CMK (cell line): ENCODE measurements around the gene MPRIP.
"Not testable (repeated sequence)": the region's sequence is repeated elsewhere in the genome, so short reads cannot be mapped to it uniquely, and the experiment has no call there.

ENCODE experiments used
- DNase-seq: peaks from one replicate; pipeline ENCODE4 v3.0.0-alpha.2; 2010; ENCODE audit warnings: low read depth

MPRIP gene

DNA sequence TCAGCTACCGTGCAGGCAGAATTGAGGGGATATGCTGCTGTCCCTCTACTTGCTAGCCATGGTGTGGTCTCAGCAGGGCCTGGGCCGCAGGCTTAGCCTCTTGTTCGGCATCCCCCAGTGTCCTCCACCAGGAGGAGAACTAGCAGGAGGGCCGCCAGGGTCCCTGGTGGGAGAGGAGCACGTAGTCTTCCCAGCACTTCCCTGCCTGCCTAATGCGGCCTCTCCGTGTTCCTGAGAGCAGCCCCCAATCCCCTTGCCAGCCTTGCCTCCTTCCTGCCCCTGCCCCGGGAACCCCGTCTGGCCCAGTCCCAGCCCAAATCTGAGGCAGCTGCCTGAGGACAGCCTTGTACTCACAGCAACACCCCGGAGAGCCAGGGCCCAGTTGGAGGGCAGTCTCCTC lies 125.7 kb downstream of the MPRIP start:
- no peak for DNase-seq

DNA sequence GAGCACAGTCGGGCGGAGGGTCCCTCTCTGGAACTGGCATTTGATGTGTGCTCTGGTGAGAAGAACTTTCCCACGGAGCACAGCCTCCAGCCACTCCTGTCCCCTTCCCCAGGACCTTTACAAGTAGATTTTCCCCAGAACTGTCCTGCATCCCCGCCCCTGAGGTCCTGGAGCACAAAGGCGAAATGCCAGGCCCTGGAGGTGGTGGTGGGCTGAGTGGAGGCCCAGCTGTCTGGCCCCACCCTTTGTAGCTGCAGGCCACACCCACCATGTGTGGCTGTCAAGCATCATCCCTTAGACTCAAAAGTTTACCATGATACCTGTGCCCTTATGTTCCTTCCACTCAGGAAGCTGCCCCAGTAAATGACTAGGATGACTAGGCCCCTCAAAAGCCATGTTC lies 126.1 kb downstream of the MPRIP start:
- DNase-seq = no peak

DNA sequence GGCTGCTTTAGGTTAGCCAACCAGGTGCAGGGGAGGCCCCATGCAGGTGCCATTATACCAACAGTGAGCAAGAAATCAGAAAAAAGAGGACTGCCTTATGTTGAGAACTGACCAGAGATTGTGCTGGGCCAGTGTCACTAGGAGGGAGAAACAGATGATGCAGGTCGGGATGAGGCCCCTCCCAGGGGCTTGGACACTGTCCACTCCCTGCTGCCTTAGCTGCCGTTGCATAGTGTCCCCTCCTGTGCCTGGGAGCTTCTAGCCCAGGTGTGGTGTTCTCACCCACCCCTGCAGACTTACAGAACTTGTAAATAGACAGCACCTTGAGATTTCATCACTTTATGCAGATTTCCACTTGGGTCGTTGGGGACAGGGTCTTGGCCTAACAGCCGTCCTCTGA lies 127.1 kb downstream of the MPRIP start:
- no peak for DNase-seq

DNA sequence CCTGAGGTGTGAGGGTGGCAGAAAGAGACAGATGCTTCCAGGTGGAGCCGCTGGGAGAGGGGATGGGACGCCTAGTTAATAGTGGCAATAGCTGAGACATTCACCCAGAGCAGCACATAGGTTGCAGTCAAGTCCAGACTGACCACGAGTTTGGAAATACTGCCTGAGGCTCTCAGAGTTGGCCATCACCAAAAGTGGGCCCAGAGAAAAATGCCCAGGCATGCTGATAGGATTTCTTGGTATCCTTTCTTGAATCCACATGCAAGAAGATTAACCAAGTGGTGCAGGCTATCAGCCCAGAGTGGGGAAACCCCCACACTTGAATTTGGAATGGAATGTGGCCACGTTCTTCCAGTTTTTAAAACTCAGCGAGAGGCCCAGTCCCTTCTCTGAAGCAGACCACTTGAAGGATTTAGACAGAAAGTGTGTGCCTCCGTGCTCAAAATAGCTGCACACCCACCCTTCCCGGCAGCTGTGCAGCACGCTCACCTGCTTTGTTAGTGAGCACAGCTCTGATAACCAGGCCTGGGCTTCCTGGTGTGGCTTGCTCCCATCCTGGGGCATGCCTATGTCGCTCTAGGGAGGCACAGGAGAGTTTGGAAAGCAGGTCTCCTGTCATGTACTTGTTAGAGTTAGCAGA lies 128.2 kb downstream of the MPRIP start:
- DNase-seq = no peak

DNA sequence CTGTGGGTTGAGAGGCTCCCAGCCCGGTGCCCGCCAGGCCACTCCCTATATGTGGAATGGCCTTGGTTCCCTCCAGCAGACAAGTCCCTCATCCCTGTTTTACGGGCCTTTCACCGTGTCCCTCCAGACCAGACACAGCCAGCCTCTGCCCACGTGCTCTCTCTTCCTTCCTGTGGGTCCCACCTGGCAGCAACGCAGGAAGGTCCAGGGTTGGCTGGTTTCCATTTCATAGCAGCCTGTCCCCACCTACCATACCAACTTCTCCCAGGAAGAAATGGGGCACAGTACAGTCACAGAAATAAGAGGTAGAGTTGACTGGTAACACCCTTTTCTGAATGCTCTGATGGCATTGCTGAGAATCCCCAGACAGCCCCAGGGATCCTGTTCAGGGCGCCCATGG lies 128.9 kb downstream of the MPRIP start:
- DNase-seq = no peak

DNA sequence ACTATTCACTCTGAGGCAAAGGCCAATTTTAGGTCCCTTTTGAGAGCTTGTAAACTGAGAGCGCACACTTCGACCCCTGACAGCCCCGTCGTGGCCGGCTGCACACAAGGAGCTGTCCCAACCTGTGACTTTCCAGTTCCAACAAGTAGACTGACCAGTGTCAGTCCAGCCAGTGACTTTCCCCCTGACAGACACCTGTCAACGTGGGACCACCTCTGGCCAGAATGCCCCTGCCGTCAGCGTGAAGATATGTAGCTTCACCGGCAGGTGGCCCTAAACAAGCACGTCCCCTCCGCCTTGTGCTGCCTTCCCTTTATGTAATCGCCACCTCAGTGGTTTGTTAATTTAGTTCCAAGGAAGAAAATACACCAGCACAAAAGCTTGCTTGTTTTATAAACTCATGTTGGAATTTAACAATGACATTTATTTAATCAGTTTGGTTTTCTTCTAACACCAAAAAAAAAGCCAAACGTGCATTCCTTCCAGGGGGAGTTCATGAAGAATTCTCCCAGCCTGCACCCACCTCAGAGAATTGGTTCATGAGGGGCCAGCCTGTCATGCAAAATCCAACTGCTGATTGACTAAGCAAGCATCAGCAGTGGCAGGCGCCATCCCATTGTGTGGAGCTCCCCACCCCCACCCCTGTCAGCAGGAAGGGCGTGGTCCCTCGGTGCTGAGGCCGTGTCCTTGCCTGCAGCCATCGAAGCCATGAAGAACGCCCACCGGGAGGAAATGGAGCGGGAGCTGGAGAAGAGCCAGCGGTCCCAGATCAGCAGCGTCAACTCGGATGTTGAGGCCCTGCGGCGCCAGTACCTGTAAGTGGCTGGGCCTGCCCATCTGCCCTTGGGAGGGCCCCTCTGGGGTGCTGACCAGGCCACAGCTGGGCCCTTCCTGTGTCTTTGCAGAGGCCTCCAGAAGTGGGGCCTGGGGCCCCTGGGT lies 130.0 kb downstream of the MPRIP start:
- DNase-seq = peak; percentile 26

DNA sequence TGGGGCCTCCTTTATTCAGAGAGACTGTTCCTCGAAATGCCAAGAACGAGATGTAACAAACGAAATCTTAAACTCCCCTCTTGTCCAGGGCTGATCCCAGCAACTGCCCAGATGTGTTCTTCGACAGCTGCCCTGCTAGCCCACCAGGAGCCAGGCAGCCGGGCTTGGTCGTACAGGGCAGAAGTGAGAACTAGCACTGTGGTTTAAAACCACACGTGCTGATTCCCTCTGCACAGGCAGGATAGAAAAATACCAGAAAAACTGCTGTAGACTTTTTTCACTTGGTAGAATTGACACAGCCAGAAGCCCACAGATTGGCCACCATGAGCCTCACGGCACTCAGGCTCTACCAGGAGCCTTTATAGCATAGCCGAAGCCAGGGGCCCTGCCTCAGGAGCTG lies 130.7 kb downstream of the MPRIP start:
- no peak for DNase-seq

DNA sequence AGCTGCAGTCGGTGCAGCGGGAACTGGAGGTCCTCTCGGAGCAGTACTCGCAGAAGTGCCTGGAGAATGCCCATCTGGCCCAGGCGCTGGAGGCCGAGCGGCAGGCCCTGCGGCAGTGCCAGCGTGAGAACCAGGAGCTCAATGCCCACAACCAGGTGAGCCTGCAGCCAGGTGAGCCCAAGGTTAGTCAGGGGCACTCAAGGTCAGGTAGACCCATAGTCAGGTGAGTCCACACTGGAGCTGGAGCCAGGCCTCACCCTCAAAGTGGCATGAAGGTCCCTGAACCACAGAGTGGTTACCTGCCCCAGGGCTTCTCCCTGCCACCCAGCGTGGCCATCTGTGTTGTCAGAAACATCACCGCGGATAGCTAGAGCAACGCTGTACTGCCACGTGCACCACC lies 131.7 kb downstream of the MPRIP start:
- DNase-seq = no peak

DNA sequence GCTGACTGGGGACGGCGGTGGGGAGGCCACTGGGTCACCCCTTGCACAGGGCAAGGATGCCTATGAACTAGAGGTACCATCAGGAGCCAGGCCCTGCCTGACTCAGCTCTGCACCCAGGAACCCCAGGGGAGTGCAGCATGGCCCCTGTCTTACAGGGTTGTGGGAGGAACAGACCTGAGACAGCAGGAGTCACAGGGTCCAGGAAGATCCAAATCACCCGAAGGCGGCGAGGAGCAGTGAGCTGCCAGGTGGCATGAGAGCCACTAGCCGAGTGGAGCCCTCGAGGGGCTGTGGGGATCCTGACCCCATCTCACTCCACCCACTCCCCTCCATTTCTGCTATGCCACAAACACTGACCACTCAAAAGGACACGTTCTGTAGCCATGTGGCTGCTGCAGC lies 133.1 kb downstream of the MPRIP start:
- DNase-seq = no peak

DNA sequence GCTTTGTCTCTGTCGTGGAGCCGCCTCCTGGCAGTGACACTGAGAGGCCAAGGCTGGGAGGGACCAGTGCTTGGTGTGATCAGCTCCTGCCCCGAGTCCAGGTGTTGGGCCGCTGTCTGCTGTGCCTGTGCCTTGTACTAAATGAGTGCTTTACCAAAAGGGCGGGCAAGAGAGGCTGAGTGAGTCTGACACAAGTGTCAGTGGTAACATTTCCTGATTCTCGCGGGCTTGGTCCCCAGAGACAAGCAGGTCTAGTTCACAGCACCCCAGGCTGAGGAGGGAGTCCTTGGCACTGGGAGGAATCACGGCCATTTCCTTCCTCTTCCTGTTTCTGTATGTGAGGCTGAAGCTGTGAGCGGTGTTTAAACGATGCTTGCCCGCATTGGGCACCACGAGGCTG lies 133.7 kb downstream of the MPRIP start:
- no peak for DNase-seq

DNA sequence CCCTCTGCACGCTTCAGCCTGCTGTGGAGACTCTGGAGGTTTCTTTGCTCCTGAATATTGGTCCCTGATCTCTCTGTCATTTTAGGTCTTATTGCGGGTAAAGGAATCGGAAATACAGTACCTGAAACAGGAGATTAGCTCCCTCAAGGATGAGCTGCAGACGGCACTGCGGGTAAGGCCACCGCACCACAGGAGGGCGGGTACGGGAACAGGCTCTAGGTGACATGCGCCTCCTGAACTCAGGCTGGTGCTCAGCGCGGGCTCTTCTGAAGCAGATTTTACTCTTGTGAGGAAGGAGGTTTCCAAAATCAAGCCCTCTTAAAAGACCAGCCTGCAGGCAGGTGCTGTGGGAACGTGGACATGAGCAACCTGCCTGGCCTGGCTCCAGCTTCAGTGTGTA lies 134.1 kb downstream of the MPRIP start:
- DNase-seq = no peak

DNA sequence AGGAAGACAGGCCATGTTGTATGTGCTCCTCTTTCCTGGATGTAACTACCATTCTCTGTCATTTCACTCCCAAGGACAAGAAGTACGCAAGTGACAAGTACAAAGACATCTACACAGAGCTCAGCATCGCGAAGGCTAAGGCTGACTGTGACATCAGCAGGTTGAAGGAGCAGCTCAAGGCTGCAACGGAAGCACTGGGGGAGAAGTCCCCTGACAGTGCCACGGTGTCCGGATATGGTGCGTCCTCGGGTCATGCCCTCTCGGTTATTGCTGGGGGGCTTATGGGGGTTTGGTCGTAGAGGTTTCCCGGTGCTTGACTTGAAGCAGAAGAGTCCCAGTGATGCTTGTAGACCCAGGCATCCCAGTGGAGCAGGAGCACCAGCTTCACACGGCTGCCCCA lies 134.9 kb downstream of the MPRIP start:
- no peak for DNase-seq

DNA sequence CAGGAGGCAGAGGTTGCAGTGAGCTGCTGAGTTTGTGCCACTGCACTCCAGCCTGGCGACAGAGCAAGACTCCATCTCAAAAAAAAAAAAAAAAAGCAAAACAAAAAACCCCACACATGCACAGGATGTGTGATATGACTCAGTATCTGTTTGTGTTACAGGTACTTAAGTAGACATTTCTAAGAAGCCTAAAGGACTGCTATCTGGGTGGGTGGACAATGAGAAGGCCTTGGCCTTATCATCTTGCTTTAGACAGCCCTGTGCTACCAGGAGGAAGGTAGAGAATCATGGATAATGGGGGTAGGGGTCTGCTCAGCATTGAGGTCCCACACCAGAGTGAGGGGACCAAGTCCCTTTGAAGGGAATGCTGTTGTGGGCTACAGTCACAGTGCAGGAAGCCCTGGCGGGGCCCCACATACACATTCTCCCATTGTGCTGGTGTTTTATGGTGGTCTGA lies 137.1 kb downstream of the MPRIP start:
- DNase-seq = no peak

DNA sequence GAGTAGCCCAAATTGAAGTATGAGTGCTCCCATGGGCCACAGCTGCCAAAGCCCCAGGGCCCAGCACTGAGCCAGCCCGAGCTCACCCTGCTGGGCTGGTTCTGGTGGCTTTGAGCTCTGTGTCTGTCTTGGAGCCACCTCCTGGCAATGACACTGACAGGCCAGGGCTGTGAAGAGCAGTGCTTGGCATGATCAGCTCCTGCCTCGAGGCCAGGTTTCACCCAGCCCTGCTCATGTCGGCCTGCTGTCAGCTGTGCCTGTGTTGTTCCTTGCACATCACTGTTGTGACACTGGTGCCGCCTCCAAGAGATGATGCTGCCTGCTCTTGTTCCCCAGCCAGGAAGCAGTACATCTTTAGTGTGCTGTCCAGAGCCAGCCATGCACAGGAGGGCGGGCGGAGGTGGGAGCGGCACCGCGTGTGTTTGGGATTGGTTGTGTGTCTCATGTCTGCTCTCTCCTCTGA lies 137.9 kb downstream of the MPRIP start:
- no peak for DNase-seq

DNA sequence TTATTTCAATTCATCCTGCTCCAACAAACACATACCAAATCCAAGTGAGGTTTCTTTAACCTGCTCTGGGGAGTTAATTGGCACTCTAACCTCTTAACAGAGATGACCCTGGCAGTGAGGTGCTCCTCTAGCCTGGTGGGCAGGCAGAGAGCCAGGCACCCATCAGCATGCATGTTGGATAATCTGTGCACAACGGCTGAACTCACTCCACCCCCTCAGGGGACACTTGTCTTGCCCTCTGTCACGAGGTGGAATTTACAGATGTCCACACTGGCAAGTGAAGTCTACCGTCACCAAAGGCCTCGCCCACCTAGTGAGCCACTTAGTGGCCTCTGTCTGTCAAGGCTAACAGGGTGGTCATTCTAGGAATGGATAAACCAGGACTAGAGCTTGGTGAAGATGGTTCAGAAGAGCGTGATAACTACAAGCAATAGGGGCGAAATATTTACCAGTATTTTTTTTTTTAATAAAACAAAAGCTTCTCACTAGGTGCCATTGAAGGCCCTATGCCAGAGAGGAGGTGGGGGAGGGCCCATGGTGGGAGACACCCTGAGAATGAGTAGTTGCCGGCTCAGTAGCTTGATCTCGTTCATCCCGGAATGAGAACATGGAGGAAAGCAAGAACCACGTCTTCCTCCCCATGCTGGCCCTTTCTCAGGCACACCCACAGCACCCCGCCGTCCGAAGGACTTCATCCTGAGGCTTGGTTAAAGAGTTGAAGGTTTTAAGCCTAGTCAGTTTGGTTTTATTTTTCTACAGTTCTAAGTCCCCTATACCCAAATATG lies 138.7 kb downstream of the MPRIP start:
- DNase-seq = no peak

DNA sequence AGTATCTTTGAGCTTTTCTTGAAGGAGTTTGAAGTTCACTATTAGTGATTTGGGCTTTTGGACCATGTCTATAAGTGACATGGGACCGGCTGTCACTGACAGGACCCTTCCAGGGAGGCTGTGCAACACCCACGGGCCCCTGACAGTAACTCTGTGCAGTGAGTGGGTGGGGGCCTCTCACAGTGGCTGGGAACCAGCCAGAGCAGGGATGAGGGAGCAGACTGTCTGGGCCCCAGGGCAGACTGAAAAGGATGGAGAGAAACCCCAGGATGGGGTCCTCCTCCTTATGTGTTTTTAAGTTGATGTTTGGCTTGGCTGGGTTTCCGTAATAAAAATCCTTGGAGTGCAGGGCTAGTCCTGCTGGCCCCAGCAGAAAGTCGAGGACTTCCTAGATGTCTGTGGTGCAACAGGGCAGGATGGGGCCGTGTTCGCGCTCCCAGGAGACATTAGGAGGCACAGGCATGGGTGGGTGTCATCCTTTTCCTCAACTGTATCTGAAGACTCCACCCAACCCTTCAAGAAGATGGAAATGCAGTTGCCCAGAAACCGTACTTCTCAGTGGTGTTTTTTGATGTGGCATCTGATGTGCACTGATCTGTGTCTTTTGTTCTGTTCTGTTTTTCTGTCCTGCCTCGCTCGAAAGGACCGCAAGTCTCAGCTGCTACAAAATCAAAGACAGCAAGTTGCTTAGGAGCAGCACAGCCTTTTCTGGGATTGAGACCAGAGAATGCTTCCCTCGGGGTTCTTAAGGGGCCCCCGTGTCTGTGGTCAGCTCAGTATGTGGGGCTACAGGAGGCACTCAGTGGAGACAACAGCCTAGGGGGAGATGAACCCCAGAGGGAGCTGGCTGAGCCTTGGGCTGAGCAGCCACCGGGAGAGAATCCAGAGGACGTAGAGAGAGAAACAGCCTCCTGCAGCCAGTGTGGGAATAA lies 139.7 kb downstream of the MPRIP start:
- no peak for DNase-seq

DNA sequence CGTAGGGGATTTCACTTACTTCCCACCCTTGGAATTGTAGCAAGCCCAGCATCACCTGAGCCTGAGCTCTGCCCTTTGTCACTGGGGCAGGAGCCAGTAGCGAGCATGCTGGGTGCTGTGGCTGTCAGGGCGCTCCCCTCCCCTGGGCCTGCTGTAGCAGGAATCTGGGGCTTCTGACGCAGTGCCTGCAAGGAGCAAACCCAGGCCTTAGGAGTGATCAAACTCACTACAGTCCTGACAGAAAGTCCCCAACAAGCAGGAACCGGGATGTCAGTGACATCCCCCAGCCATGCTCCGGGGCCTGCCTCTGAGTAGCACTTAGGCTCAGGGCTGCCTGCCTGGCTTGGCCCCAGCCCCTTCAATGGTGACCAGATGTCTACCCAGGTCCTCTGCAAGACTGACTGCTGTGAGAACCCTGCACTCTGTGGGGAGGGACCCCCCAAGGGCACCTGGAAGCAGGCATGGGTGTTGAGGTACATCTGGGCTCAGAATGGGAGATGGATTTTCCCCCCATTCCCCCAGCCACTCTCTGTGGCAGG lies 140.4 kb downstream of the MPRIP start:
- DNase-seq = no peak

DNA sequence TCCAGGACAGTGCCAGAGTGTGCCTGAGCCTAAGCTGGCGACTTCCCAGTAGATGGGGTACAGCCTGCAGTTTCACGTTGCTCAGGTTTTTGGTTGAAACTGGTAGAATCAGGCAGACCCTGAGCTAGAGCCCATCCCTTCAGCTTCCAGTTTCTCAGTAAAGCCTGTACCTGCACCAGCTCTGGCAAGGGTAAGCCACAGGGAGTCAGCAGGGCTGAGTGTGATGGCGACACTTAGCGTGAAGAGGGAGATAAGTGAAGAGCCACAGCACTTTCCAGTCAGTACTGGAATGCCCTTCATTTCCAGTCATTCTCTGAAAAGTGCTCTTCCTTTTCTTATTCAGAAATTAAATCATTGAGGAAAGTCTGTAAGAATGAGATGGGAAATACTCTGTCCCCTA lies 141.5 kb downstream of the MPRIP start:
- no peak for DNase-seq

DNA sequence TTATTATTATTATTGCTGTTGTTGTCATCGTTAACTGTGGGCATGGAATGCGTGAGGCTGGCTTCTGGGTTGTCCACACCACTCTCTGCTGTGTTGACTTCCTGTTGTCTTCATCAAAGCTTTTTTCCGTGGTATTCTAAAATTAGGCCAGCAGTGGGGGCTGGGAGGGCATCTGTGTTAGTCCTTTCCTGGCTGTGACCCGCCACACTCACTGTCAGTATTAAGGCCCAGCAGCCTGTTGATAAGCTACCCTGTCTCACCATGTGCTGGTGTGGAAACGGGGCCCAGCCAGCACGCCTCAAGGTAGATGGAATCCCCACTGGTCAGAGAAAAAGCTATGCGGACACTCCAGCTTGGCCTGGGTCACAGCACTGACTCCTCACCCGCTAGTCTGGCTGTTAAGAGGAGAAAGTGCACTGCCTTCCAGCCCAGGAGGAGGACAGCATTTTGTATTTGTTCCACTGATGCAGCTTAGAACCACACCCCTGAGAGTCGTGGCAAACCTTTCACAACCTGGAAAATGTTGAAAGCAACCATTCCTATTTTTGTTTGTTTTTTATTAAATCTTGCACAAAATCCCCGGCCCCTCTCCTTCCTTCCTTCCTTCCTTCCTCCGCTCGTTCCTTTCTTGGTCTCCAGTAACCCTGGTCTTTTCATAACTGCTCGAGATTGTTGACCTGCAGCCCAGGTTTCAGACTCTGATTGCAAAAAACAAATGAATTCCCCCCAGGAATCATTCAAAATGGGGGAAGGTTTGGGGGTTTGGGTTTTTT lies 142.9 kb downstream of the MPRIP start:
- DNase-seq = not testable (repeated sequence)

DNA sequence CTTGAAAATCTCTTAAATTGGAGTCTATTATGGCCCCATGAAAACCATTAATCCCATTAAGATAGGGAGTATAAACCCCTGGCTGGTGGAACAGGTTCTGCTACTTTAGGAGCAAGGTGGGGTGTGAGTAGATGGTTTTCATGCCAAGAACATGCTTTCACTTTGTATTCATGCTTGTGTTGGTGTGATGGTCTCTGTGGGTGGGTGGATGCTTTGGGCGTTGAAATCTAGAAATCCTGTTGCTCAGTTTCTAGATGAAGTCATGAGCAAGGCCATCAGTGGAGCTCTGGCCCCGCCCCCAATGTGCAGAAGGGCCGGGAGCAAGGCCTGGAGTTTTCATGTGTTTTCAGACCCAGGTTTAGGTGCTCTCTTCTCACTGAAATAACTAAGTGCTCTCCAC lies 143.8 kb downstream of the MPRIP start:
- no peak for DNase-seq
